Measurements from ENCODE around the gene MRPL37.

Gene MRPL37

GRCh38 chr1:54240741-54241335 lies 40.9 kb downstream of the MRPL37 start:
- no peak for DNase-seq (ENCODE audit: low spot score)

GRCh38 chr1:54241364-54241763 lies 41.4 kb downstream of the MRPL37 start:
- DNase-seq (ENCODE audit: low spot score): no peak

GRCh38 chr1:54243022-54243421 lies 43.1 kb downstream of the MRPL37 start:
- no peak for DNase-seq (ENCODE audit: low spot score)

- DNase-seq (ENCODE audit: low spot score): no peak
Observed at GRCh38 chr1:54244655-54245054, 44.7 kb downstream of the MRPL37 start.

- no peak for DNase-seq (ENCODE audit: low spot score)
Observed at GRCh38 chr1:54245501-54245900, 45.5 kb downstream of the MRPL37 start.

GRCh38 chr1:54246116-54246721 lies 46.3 kb downstream of the MRPL37 start:
- DNase-seq (ENCODE audit: low spot score): no peak

- DNase-seq (ENCODE audit: low spot score): no peak
Observed at GRCh38 chr1:54247863-54248515, 48.0 kb downstream of the MRPL37 start.

- no peak for DNase-seq (ENCODE audit: low spot score)
Observed at GRCh38 chr1:54248966-54249365, 49.0 kb downstream of the MRPL37 start.

GRCh38 chr1:54249819-54250435 lies 50.0 kb downstream of the MRPL37 start:
- DNase-seq (ENCODE audit: low spot score): no peak

- DNase-seq (ENCODE audit: low spot score): no peak
Observed at GRCh38 chr1:54250670-54251069, 50.7 kb downstream of the MRPL37 start.

- no peak for DNase-seq (ENCODE audit: low spot score)
Observed at GRCh38 chr1:54252371-54252936, 52.5 kb downstream of the MRPL37 start.

- DNase-seq (ENCODE audit: low spot score): no peak
Observed at GRCh38 chr1:54253480-54253879, 53.5 kb downstream of the MRPL37 start.

GRCh38 chr1:54254055-54254454 lies 54.1 kb downstream of the MRPL37 start:
- DNase-seq (ENCODE audit: low spot score): no peak

- no peak for DNase-seq (ENCODE audit: low spot score)
Observed at GRCh38 chr1:54255026-54255702, 55.2 kb downstream of the MRPL37 start.

GRCh38 chr1:54256522-54257345 lies 56.8 kb downstream of the MRPL37 start:
- no peak for DNase-seq (ENCODE audit: low spot score)

- DNase-seq (ENCODE audit: low spot score): peak; percentile 56
Observed at GRCh38 chr1:54257346-54257620, 57.3 kb downstream of the MRPL37 start.

GRCh38 chr1:54257876-54258275 lies 57.9 kb downstream of the MRPL37 start:
- DNase-seq (ENCODE audit: low spot score): no peak

GRCh38 chr1:54259546-54260140 lies 59.7 kb downstream of the MRPL37 start:
- DNase-seq (ENCODE audit: low spot score): no peak

GRCh38 chr1:54260810-54261209 lies 60.8 kb downstream of the MRPL37 start:
- no peak for DNase-seq (ENCODE audit: low spot score)

GRCh38 chr1:54262244-54262643 lies 62.3 kb downstream of the MRPL37 start:
- DNase-seq (ENCODE audit: low spot score): no peak

- no peak for DNase-seq (ENCODE audit: low spot score)
Observed at GRCh38 chr1:54263601-54264226, 63.7 kb downstream of the MRPL37 start.

Measured in pons (tissue), 1 donor.